Measurements from ENCODE around the gene YDJC.
"Not testable (repeated sequence)": the region's sequence is repeated elsewhere in the genome, so short reads cannot be mapped to it uniquely, and the experiment has no call there.

YDJC gene

DNA sequence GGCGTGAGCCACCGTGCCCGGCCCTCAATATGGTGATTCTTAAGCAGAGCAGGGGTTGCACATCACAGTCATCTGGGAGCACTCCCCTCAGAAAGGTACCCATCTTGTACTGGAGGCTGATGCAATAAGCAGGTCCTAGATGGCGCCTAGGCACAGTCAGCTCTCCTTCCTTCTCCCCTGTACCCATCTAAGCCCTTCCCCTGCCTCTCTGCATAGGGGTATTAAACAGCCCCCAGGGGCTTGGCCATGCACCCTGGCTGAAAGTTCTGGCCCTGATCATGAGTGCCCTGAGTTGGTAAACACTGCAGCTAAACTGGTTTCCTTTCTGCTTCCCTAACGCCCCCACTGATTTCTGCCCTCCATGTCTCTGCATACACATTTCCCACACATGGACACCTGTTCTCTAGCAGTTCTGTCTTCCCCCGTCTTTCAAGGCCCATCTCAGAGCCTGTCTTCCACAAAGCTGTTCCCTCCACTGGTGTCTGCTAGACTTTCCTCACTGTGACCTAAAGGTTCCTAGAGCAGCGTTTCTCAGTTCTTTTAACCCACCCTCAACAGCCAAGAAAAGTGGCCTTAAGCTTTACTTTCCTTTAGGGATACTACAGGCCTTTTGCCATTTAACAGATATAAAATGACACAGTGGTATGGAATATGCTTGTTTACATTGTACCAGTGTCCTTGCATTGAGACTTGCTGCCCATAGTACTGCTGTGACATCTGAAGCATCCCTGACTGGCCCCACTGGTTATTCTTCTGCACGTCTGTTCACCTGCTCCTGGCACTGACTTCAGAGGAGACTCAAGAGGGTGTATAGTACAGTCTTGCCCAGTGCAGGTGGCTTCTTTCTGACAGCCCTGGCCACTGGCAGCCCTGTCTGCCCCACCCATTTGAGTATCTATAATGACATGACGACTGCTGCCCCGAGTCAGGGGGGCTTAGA is 46.8 kb downstream of the YDJC start:
- DNase-seq, result no peak

DNA sequence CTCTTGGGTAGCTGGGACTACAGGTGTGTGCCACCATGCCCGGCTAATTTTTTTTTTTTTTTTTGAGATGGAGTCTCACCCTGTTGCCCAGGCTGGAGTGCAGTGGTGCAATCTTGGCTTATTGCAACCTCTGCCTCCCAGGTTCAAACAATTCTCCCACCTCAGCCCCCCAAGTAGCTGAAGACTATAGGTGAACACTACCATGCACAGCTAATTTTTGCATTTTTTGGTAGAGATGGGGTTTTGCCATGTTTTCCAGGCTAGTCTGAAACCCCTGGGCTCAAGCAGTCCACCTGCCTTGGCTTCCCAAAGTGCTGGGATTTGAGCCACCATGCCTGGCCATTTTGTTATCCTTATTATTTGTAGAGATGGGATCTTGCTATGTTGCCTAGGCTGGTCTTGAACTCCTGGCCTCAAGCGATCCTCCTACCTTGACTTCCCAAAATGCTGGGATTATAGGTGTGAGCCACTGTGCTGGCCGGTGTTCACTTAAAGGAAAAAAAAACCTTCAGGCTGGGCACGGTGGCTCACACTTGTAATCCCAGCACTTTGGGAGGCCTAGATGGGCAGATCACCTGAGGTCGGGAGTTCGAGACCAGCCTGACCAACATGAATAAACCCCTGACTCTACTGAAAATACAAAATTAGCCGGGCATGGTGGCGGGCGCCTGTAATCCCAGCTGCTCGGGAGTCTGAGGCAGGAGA is 48.7 kb downstream of the YDJC start:
- DNase-seq, result not testable (repeated sequence)

DNA sequence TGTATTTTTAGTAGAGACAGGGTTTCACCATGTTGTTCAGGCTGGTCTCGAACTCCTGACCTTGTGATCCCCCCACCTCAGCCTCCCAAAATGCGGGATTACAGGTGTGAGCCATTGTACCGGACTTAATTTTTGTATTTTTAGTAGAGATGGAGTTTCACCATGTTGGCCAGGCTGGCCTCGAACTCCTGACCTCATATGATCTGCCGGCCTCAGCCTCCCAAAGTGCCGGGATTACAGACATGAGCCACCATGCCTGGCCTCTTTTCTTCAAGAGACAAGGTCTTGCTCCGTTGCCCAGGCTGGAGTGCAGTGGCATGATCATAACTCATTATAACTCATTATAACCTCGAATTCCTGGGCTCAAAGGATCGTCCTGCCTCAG is 49.2 kb downstream of the YDJC start:
- not testable (repeated sequence) for DNase-seq

DNA sequence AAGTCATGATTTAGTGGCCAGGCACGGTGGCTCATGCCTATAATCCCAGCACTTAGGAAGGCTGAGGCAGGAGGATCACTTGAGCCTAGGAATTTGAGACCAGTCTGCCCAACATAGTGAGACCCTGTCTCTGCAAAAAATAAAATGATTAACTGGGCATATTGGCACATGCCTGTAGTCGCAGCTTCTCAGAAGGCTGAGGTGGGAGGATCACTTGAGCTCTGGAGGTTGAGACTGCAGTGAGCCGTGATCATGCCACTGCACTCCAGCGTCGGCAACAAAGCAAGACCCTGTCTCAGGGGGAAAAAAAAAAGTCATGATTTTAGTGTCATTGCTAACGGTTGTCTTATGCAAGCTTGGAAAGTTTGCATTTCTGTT is 50.4 kb downstream of the YDJC start:
- no peak for DNase-seq
